ENCODE data around the gene C2.
"Not testable (repeated sequence)": the region's sequence is repeated elsewhere in the genome, so short reads cannot be mapped to it uniquely, and the experiment has no call there.

The C2 gene

GRCh38 chr6:31979238-31979898, 51.9 kb downstream of the C2 start:
- DNase-seq (ENCODE audit: low read depth), result no peak

DNA sequence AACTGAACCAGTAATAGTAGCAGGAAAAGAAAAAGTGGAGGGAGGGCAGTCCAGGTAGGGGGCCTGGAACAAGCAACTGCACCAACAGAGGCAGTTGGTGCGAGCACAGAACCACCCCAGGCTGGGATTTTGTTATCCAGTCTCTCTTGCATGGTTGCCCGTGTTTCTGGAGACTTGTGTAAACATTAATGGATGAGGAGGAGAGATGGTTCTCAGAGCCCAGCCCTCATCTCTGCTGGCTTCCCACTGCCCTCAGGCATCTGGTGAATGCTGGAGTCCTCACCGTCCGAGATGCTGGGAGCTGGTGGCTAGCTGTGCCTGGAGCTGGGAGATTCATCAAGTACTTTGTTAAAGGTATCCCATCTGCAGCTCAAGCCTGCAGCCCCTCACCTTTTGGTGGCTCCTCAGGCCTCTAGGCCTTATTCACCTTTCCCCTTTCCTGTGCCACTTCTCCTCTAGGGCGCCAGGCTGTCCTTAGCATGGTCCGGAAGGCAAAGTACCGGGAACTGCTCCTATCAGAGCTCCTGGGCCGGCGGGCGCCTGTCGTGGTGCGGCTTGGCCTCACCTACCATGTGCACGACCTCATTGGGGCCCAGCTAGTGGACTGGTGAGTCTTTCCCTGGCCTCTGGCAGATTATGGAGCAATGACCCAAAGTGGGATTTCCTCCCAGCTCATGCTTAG, 52.8 kb downstream of the C2 start:
- DNase-seq (ENCODE audit: low read depth), result not testable (repeated sequence)

GRCh38 chr6:31980998-31981397, 53.5 kb downstream of the C2 start:
- not testable (repeated sequence) for DNase-seq (ENCODE audit: low read depth)

GRCh38 chr6:31981744-31982143, 54.2 kb downstream of the C2 start, which contains the start of gene C4A:
Gene C4A (plus strand): TSS chr6:31982057. CDS start chr6:31982108, 51 bp downstream.
- not testable (repeated sequence) for DNase-seq (ENCODE audit: low read depth)

DNA sequence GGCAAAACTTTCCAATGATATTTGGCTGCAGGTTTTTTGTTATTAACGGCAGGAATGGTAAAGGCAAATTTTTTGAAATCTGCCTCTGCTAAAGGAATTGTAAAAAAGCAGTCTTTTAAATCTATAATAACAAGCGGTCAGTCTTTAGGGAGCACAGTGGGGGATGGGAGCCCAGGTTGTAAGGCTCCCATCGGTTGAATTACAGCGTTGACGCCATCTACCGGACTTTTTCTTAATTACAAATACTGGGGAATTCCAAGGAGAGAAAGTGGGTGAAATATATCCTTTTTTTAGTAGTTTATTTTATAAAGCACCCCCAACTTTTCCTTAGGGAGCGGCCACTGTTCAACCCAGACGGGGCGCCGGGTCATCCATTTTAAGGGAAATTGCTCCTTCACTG, 61.8 kb downstream of the C2 start:
- DNase-seq (ENCODE audit: low read depth), result not testable (repeated sequence)

GRCh38 chr6:31994421-31994820, 66.9 kb downstream of the C2 start:
- not testable (repeated sequence) for DNase-seq (ENCODE audit: low read depth)
